SK-N-SH (cell line): ENCODE data around the gene SRSF7. TPM values are rescaled to one million over a fixed set of nuclear protein-coding genes. Genes with fewer than 3 reads are reported as not detected.
A peak's percentile ranks its signal among the peaks of the same experiment; 100 is the strongest.

Experiments
- CTCF ChIA-PET: fragments of 300-600, 350-600 bp; formaldehyde crosslinking; extraction: SDS; loops from one replicate; lab custom pipeline; 2021; lab: Yijun Ruan, JAX
- POLR2A ChIA-PET: fragments of 350-600 bp; sonication (Branson Sonifier 250); formaldehyde crosslinking; extraction: SDS; loops from one replicate; lab custom pipeline; 2020; ENCODE audit warnings: antibody characterized with exemption, inconsistent platforms; lab: Yijun Ruan, JAX
- DNase-seq: peaks from one replicate; pipeline ENCODE4 v3.0.0; 2012
- H2AFZ ChIP-seq: fragments of 200-600 bp; sonication (generic); 2 replicates; pipeline ENCODE4 v1.8.1; 2016; ENCODE audit warnings: antibody characterized with exemption, mild to moderate bottlenecking, low read depth
- H3F3A ChIP-seq: fragments of 200-600 bp; sonication (generic); replicated peaks from 2 replicates; pipeline ENCODE3; 2016; ENCODE audit warnings: antibody characterized with exemption, mild to moderate bottlenecking; ENCODE audit not compliant: insufficient read depth
- H3K27ac ChIP-seq, 2 experiments: fragments of 200-500 bp in 1 of 2; fragments of 200-600 bp in 1 of 2; sonication (Bioruptor generic) in 1 of 2; sonication (generic), shearing (Covaris generic) in 1 of 2; 2 replicates each; pipeline versions ENCODE4 v1.5.1 to v1.6.1; 2014 to 2016; ENCODE audit warnings: low read depth in 2 of 2, inconsistent platforms in 1 of 2, low read length in 1 of 2, mild to moderate bottlenecking in 1 of 2, mixed read lengths in 1 of 2
- H3K27me3 ChIP-seq: fragments of 200-600 bp; sonication (generic), shearing (Covaris generic); 2 replicates; pipeline ENCODE4 v1.6.1; 2016; ENCODE audit warnings: mixed run types; ENCODE audit not compliant: insufficient read depth
- H3K36me3 ChIP-seq, 2 experiments: fragments of 200-500 bp in 1 of 2; fragments of 200-600 bp in 1 of 2; sonication (Bioruptor generic) in 1 of 2; sonication (generic) in 1 of 2; replicated peaks in 1 of 2; 2 replicates each; pipeline versions ENCODE3 to v1.5.1; 2014 to 2016; ENCODE audit warnings: low read length in 1 of 2, mild to moderate bottlenecking in 1 of 2; ENCODE audit not compliant: insufficient read depth in 2 of 2, control insufficient read depth in 1 of 2
- H3K4me1 ChIP-seq, 2 experiments: fragments of 200-500 bp in 1 of 2; fragments of 200-600 bp in 1 of 2; sonication (Bioruptor generic) in 1 of 2; sonication (generic), shearing (Covaris generic) in 1 of 2; 2 replicates each; pipeline versions ENCODE4 v1.5.1 to v1.6.1; 2014 to 2016; ENCODE audit warnings: low read depth in 1 of 2, low read length in 1 of 2, mixed run types in 1 of 2; ENCODE audit not compliant: insufficient read depth in 2 of 2, control insufficient read depth in 1 of 2
- H3K4me2 ChIP-seq: fragments of 200-600 bp; sonication (generic), shearing (Covaris generic); 2 replicates; pipeline ENCODE4 v1.6.1; 2017; ENCODE audit warnings: mixed run types
- H3K4me3 ChIP-seq, 2 experiments: fragments of 200-500 bp in 1 of 2; fragments of 200-600 bp in 1 of 2; sonication (Bioruptor generic) in 1 of 2; sonication (generic), shearing (Covaris generic) in 1 of 2; 2 replicates each; pipeline versions ENCODE4 v1.5.1 to v1.8.1; 2014 to 2016; ENCODE audit warnings: low read depth in 2 of 2, inconsistent platforms in 1 of 2, low read length in 1 of 2, mild to moderate bottlenecking in 1 of 2, mixed read lengths in 1 of 2, moderate library complexity in 1 of 2
- H3K79me2 ChIP-seq: fragments of 200-600 bp; sonication (generic); 2 replicates; pipeline ENCODE4 v1.8.1; 2017; ENCODE audit warnings: mild to moderate bottlenecking; ENCODE audit not compliant: insufficient read depth
- H3K9ac ChIP-seq: fragments of 200-600 bp; sonication (generic); 2 replicates; pipeline ENCODE4 v1.6.1; 2017; ENCODE audit warnings: mixed run types
- H3K9me2 ChIP-seq: fragments of 200-600 bp; sonication (generic); 2 replicates; pipeline ENCODE4 v1.6.1; 2017; ENCODE audit warnings: mixed run types
- H3K9me3 ChIP-seq: fragments of 200-600 bp; sonication (generic); 2 replicates; pipeline ENCODE4 v1.6.1; 2017; ENCODE audit warnings: mixed run types, mild to moderate bottlenecking, moderate library complexity
- H4K20me1 ChIP-seq: fragments of 200-600 bp; sonication (generic); 2 replicates; pipeline ENCODE4 v1.6.1; 2017; ENCODE audit warnings: mild to moderate bottlenecking, mixed run types; ENCODE audit not compliant: insufficient read depth
- CTCF ChIP-seq: fragments of 200-600 bp; sonication (generic); IDR thresholded peaks from 2 replicates; pipeline ENCODE4 v1.6.1; 2017; ENCODE audit warnings: antibody characterized with exemption, mild to moderate bottlenecking, moderate library complexity
- ELF1 ChIP-seq: IDR thresholded peaks from 2 replicates; pipeline ENCODE4 v1.4.0; 2012
- FOSL2 ChIP-seq: IDR thresholded peaks from 2 replicates; pipeline ENCODE4 v1.4.0; 2012; ENCODE audit warnings: low read depth, mild to moderate bottlenecking, moderate library complexity, borderline replicate concordance
- FOXM1 ChIP-seq: IDR thresholded peaks from 2 replicates; pipeline ENCODE4 v1.4.0; 2012; ENCODE audit warnings: low read depth, mild to moderate bottlenecking
- GATA2 ChIP-seq: sonication (generic); formaldehyde crosslinking; IDR thresholded peaks from 2 replicates; pipeline ENCODE4 v1.5.0; 2020; ENCODE audit warnings: mild to moderate bottlenecking, missing genetic modification reagents
- JUND ChIP-seq: IDR thresholded peaks from 2 replicates; pipeline ENCODE4 v1.4.0; 2012
- MAX ChIP-seq: IDR thresholded peaks from 2 replicates; pipeline ENCODE4 v1.4.0; 2012; ENCODE audit warnings: low read depth
- MEF2A ChIP-seq: IDR thresholded peaks from 2 replicates; pipeline ENCODE4 v1.4.0; 2012; ENCODE audit warnings: low read depth, borderline replicate concordance
- NFIC ChIP-seq: IDR thresholded peaks from 2 replicates; pipeline ENCODE4 v1.4.0; 2012; ENCODE audit warnings: borderline replicate concordance
- NRF1 ChIP-seq: IDR thresholded peaks from 2 replicates; pipeline ENCODE4 v1.6.1; 2012; ENCODE audit warnings: low read depth, mild to moderate bottlenecking, low read length
- RCOR1 ChIP-seq: fragments of 150-350 bp; IDR thresholded peaks from 2 replicates; pipeline ENCODE4 v1.6.1; 2017; ENCODE audit warnings: antibody characterized with exemption, low read length
- RFX5 ChIP-seq: IDR thresholded peaks from 2 replicates; pipeline ENCODE4 v1.6.1; 2012; ENCODE audit warnings: mild to moderate bottlenecking, improper control_type of control experiment, low read length
- SIN3A ChIP-seq: IDR thresholded peaks from 2 replicates; pipeline ENCODE4 v1.6.1; 2012; ENCODE audit warnings: low read depth, mild to moderate bottlenecking, low read length, moderate library complexity, borderline replicate concordance
- SMC3 ChIP-seq: IDR thresholded peaks from 2 replicates; pipeline ENCODE4 v1.6.1; 2012; ENCODE audit warnings: low read depth, low read length, improper control_type of control experiment
- TAF1 ChIP-seq: IDR thresholded peaks from 2 replicates; pipeline ENCODE4 v1.6.1; 2012; ENCODE audit warnings: low read depth, mild to moderate bottlenecking, low read length, moderate library complexity, borderline replicate concordance
- TCF12 ChIP-seq: IDR thresholded peaks from 2 replicates; pipeline ENCODE4 v1.4.0; 2012
- YY1 ChIP-seq: IDR thresholded peaks from 2 replicates; pipeline ENCODE4 v1.4.0; 2012; ENCODE audit warnings: low read depth, mild to moderate bottlenecking
- ZBTB33 ChIP-seq: IDR thresholded peaks from 2 replicates; pipeline ENCODE4 v1.4.0; 2012; ENCODE audit warnings: low read depth, borderline replicate concordance
- WGBS: methylation state at CpG from one replicate; pipeline ENCODE4 v1.1.6; 2017; ENCODE audit warnings: low lambda C conversion rate; 5-methylcytosine and 5-hydroxymethylcytosine counted together
- polyA plus RNA-seq, 3 experiments: library from polyadenylated mRNA; depleted of rRNA; stranded (reverse); fragments of >200 nt; gene quantifications; 2 replicates each; pipeline ENCODE4 v1.2.3, GENCODE V29; 2012

SRSF7 gene
- polyA plus RNA-seq, 1 of the 3 experiments (the other 2 are of a cell fraction), result 199 TPM

- TF ChIP-seq MAX (peak; percentile 63; the same call in 1 of the 2 replicates), NFIC (peak; percentile 58), FOXM1 (no peak), RFX5 (no peak), NRF1 (no peak), GATA2 (CRISPR knock-in tag) (no peak)
These were observed 20.5 kb upstream of the SRSF7 start (continued) for GRCh38 chr2:38771632-38772031.

GRCh38 chr2:38765551-38765950 is 14.4 kb upstream of the SRSF7 start:
- no peaks in the 10 kb centered on the region for H3K9me3 ChIP-seq
- H3K9ac ChIP-seq, result no peak overlapping the region
- H3K9me2 ChIP-seq, result no peaks in the 10 kb centered on the region
- H3K79me2 ChIP-seq, result no peaks in the 10 kb centered on the region
- no peaks in the 10 kb centered on the region for H4K20me1 ChIP-seq
- H3K27ac ChIP-seq, result peak overlapping the region in 1 of 2 experiments; percentile 53; a peak in 2 of 4 replicates
- no peaks in the 10 kb centered on the region for H3F3A ChIP-seq
- H3K27me3 ChIP-seq, result no peaks in the 10 kb centered on the region
- 91% methylated on average over 5 of the region's 5 CpGs for WGBS
- no peak overlapping the region for H3K4me3 ChIP-seq
- no peak for TF ChIP-seq JUND
- no peak for TF ChIP-seq SMC3
- TF ChIP-seq TAF1, result no peak
- TF ChIP-seq YY1, result no peak
- TF ChIP-seq ELF1, result no peak
- no peak for TF ChIP-seq SIN3A
- TF ChIP-seq TCF12, result no peak
- TF ChIP-seq MEF2A, result no peak
- TF ChIP-seq RCOR1, result no peak
- POLR2A ChIA-PET, result interaction anchor here (1.5 kb wide), 1 partner anchor 14 kb away, joined by 16 read pairs; the partner anchor contains the start of gene SRSF7
- DNase-seq, result no peak
- no peak overlapping the region for H2AFZ ChIP-seq
- CTCF ChIA-PET, result no interaction called here
- H3K4me1 ChIP-seq, result peaks cover 2 to 4% of the 10 kb centered on the region in 2 experiments; a peak in 1 of 4 replicates
- 0 out of 2 replicates have a peak overlapping the region, but pooled peaks have one; percentile 14 for H3K4me2 ChIP-seq
- no peaks in the 10 kb centered on the region for H3K36me3 ChIP-seq

GRCh38 chr2:38765149-38765548 is 14.0 kb upstream of the SRSF7 start:
- Histone ChIP-seq H3K36me3 (no peaks in the 10 kb centered on the region), H3K9me3 (no peaks in the 10 kb centered on the region), H3K4me3 (no peak overlapping the region), H2AFZ (no peak overlapping the region), H3K79me2 (no peaks in the 10 kb centered on the region), H3K4me2 (0 out of 2 replicates have a peak overlapping the region, but pooled peaks have one; percentile 14), H3K27me3 (no peaks in the 10 kb centered on the region), H3K4me1 (0 out of 4 replicates have a peak, but pooled peaks cover 0 to 4% of the 10 kb centered on the region in 2 experiments), H3K9ac (no peak overlapping the region), H3F3A (no peaks in the 10 kb centered on the region), H3K27ac (peak overlapping the region in 1 of 2 experiments; percentile 53; a peak in 2 of 4 replicates), H4K20me1 (no peaks in the 10 kb centered on the region), H3K9me2 (no peaks in the 10 kb centered on the region)
- no peak for DNase-seq
- ChIA-PET CTCF (interaction anchor here (0.6 kb wide), 1 partner anchor 25 kb away, joined by 3 read pairs; no protein-coding TSS in a partner anchor), POLR2A (no interaction called here)
- TF ChIP-seq ZBTB33, result no peak
- TF ChIP-seq TCF12, result peak; percentile 20; the same call in 1 of the 2 replicates
- no peak for TF ChIP-seq CTCF
- TF ChIP-seq NFIC, result peak; percentile 74
- 0 out of 2 replicates have a peak, but pooled peaks have one; percentile 10 for TF ChIP-seq JUND
- TF ChIP-seq FOSL2, result 0 out of 2 replicates have a peak, but pooled peaks have one; percentile 10
- 83% methylated on average over 4 of the region's 4 CpGs for WGBS
